RWPE1 (cell line): ENCODE measurements around the gene CLDN6.

Source experiments
- CTCF ChIA-PET: fragments of 350-600 bp; sonication (Branson Sonifier 250); formaldehyde crosslinking; extraction: SDS; loops from one replicate; lab custom pipeline; 2021; lab: Yijun Ruan, JAX
- POLR2A ChIA-PET: fragments of 400-600 bp; formaldehyde crosslinking; extraction: SDS; loops from one replicate; lab custom pipeline; 2020; ENCODE audit warnings: antibody characterized with exemption; ENCODE audit not compliant: low non-redundant PET; lab: Yijun Ruan, JAX
- DNase-seq: peaks from one replicate; pipeline ENCODE4 v3.0.0; 2012; ENCODE audit warnings: low spot score
- H3K27ac ChIP-seq: fragments of 450-650 bp; 2 replicates; pipeline ENCODE4 v1.5.1; 2017
- CTCF ChIP-seq: fragments of 450-650 bp; conservative IDR thresholded peaks from 2 replicates; pipeline ENCODE4 v1.5.1; 2017; ENCODE audit warnings: low read depth, mild to moderate bottlenecking

CLDN6 gene

GRCh38 chr16:2976201-2976600, 41.8 kb downstream of the CLDN6 start:
- ChIA-PET CTCF (no interaction called here), POLR2A (no interaction called here)
- H3K27ac ChIP-seq = peak overlapping the region; percentile 84
- TF ChIP-seq CTCF = no peak
- no peak for DNase-seq

DNA sequence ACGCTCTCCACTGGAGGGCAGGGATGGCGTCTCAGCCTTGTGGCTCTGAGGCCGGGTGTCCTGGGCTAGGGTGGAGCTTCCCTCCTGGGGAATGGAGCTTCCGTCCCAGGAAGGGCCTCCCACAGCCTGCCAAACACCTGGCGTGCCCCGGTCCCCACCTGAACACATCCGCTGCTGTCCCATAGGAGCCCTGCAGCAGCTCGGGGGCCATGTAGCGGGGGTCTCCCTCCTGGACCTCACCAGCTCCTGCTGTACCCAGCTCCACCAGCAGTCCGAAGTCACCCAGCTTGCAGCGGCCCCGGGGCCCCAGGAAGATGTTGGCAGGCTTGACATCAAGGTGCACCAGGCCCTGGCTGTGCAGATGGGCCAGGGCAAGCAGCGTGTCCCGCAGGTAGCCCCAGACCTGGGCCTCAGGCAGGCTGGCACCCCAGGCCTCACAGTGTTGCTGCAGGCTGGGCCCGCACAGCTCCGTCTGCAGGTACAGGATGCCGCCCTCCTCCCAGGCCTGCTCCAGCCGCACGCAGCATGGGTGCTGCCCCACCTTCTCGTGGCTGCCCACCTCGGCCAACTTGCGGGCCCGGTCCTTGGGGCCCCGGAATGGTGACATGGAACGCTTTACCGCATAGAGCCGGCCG, 42.7 kb downstream of the CLDN6 start:
- DNase-seq = no peak
- POLR2A ChIA-PET = no interaction called here
- no peak for TF ChIP-seq CTCF
- H3K27ac ChIP-seq = peak overlapping the region; percentile 84
- CTCF ChIA-PET = no interaction called here

DNA sequence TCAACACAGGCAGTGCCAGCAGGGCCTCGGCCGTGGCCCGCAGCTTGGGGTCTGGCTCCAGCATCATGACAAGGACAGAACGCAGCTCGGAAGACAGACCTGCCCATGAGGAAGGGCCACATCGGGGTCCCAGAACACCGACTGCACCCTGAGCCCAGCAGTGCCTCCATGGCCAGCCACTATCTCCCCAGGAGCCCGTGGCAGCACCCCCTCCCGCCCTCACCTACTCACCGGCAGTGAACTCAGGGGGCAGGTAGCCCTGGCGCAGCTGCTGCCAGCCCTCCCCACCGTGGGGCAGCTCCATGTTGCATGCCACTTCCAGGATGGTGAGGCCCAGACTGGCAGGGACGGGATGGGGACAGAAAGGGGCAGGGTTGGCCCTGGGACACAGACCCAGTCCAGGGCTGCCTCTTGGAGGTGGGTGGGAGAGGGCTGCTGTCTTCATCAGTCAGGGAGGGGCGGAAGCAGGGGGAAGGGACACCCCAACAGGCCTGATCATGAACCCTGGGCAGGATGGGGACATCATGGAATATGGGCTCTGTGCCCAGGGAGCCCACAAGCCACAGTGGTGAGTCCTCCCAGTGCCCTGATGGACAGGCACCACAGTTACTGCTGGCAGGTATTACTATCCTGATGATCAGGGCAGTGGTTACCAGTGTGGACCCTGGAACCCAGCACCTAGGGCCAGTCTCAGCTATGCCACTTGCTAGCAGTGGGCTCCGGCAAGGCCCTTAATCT, 43.5 kb downstream of the CLDN6 start:
- peak overlapping the region; percentile 84 for H3K27ac ChIP-seq
- ChIA-PET CTCF (no interaction called here), POLR2A (no interaction called here)

GRCh38 chr16:2973605-2974318, 44.2 kb downstream of the CLDN6 start:
- POLR2A ChIA-PET = no interaction called here

More for the DNA sequence above, 43.5 kb downstream of the CLDN6 start:
- DNase-seq = no peak
- no peak for TF ChIP-seq CTCF

GRCh38 chr16:2973093-2973492, 44.9 kb downstream of the CLDN6 start:
- peak overlapping the region; percentile 84 for H3K27ac ChIP-seq
- no peak for TF ChIP-seq CTCF
- no peak for DNase-seq
- ChIA-PET POLR2A (interaction anchor here (0.6 kb wide), 1 partner anchor 14 kb away, joined by 5 read pairs; no protein-coding TSS in a partner anchor), CTCF (interaction anchor here (0.6 to 0.7 kb wide), 2 partner anchors 42 to 295 kb away, joined by 4 read pairs; no protein-coding TSS in a partner anchor)

More at GRCh38 chr16:2973605-2974318, 44.2 kb downstream of the CLDN6 start:
- DNase-seq = no peak
- CTCF ChIA-PET = interaction anchor here (0.6 kb wide), 1 partner anchor 42 kb away, joined by 4 read pairs; no protein-coding TSS in a partner anchor
- H3K27ac ChIP-seq = peak overlapping the region; percentile 84
- no peak for TF ChIP-seq CTCF
